HEK293 (cell line): Measurements from ENCODE around the gene SAMHD1.

ENCODE experiments used
- ZBTB20 ChIP-seq: fragments of 450-650 bp; formaldehyde crosslinking; IDR thresholded peaks from 2 replicates; pipeline ENCODE4 v1.5.1; 2016; ENCODE audit warnings: missing biosample characterization, missing genetic modification characterization
- TF ChIP-seq, protein P1 (sequence below): fragments of 450-650 bp; IDR thresholded peaks from 2 replicates; pipeline ENCODE4 v1.5.1; 2018; ENCODE audit warnings: missing biosample characterization, missing genetic modification characterization
- TF ChIP-seq, protein P2 (sequence below): fragments of 450-650 bp; formaldehyde crosslinking; IDR thresholded peaks from 2 replicates; pipeline ENCODE4 v1.5.1; 2016; ENCODE audit warnings: missing biosample characterization, missing genetic modification characterization

DNA sequence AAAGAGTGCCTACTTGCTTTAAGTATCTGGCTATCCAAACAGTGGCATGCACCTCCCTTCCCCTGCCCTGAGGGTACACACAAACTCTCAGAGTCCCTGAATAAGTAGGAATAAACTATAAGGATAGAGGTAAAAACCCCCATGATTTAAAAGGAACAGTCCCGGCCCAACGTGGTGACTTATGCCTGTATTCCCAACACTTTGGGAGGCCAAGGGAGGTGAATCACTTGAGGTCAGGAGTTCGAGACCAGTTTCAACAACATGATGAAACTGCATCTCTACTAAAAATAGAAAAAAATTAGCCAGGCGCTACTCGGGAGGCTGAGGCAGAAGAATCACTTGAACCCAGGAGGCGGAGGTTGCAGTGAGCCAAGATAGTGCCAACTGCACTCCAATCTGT is 22.2 kb downstream of the SAMHD1 start:
- TF ChIP-seq, protein P1, sequence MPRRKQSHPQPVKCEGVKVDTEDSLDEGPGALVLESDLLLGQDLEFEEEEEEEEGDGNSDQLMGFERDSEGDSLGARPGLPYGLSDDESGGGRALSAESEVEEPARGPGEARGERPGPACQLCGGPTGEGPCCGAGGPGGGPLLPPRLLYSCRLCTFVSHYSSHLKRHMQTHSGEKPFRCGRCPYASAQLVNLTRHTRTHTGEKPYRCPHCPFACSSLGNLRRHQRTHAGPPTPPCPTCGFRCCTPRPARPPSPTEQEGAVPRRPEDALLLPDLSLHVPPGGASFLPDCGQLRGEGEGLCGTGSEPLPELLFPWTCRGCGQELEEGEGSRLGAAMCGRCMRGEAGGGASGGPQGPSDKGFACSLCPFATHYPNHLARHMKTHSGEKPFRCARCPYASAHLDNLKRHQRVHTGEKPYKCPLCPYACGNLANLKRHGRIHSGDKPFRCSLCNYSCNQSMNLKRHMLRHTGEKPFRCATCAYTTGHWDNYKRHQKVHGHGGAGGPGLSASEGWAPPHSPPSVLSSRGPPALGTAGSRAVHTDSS = no peak
- TF ChIP-seq, protein P2, sequence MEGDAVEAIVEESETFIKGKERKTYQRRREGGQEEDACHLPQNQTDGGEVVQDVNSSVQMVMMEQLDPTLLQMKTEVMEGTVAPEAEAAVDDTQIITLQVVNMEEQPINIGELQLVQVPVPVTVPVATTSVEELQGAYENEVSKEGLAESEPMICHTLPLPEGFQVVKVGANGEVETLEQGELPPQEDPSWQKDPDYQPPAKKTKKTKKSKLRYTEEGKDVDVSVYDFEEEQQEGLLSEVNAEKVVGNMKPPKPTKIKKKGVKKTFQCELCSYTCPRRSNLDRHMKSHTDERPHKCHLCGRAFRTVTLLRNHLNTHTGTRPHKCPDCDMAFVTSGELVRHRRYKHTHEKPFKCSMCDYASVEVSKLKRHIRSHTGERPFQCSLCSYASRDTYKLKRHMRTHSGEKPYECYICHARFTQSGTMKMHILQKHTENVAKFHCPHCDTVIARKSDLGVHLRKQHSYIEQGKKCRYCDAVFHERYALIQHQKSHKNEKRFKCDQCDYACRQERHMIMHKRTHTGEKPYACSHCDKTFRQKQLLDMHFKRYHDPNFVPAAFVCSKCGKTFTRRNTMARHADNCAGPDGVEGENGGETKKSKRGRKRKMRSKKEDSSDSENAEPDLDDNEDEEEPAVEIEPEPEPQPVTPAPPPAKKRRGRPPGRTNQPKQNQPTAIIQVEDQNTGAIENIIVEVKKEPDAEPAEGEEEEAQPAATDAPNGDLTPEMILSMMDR (tag by site-specific recombination) = no peak
- TF ChIP-seq ZBTB20 = no peak
